HG03139 (cell line): Measurements from ENCODE around the gene PTPRN2.

Experiments used
- ATAC-seq: cut with Tn5 transposase; IDR thresholded peaks from one replicate; pipeline ENCODE4 v1.9.1; 2021; ENCODE audit not compliant: unreplicated experiment

PTPRN2 gene

DNA sequence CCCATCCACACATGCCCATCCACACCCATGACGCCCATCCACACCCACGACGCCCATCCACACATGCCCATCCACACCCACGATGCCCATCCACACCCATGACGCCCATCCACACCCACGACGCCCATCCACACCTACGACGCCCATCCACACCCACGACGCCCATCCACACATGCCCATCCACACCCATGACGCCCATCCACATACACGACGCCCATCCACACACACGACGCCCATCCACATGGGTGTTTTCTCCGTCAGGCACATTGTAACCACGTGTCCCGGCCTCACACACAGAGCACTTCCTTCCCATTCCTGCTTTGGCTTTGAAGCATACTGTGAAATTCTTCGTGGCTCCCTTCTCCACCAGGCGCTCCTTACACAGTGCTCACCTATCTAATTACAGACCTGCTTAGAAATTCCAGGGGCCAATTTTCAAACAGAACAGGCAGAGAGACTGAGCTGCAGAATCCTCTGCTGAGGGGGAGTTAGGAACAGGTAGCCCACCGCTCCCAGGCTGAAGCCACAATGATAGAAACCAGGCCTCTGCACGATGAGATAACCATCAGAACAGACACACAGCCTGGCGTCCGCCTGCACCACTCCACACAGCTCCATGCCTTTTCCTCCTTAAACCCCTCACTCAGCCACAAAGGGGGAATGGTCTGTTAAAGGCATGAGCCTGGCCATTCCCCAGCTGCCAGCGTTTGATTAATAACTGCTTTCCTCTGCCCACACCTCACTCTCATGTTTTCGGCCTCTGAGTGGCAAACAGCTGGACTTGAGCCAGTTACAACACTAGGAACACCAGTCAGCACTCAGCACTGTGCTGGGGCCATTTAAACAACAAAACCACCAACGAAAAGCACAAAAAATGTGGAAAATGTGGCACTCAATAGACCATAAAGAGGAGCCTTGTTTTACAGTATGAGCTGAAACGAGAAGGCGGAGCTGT is 501.6 kb downstream of the PTPRN2 start:
- ATAC-seq: no peak

DNA sequence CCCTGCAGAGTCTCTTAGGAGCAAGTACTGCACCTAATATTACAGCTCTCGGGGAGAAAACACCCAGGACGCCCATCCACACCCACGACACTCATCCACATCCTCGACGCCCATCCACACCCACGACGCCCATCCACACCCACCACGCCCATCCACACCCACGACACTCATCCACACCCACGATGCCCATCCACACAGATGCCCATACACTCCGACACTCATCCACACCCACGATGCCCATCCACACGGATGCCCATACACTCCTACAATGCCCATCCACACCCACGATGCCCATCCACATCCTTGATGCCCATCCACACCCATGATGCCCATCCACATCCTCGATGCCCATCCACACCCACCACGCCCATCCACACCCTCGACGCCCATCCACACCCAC is 503.1 kb downstream of the PTPRN2 start:
- no peak for ATAC-seq

DNA sequence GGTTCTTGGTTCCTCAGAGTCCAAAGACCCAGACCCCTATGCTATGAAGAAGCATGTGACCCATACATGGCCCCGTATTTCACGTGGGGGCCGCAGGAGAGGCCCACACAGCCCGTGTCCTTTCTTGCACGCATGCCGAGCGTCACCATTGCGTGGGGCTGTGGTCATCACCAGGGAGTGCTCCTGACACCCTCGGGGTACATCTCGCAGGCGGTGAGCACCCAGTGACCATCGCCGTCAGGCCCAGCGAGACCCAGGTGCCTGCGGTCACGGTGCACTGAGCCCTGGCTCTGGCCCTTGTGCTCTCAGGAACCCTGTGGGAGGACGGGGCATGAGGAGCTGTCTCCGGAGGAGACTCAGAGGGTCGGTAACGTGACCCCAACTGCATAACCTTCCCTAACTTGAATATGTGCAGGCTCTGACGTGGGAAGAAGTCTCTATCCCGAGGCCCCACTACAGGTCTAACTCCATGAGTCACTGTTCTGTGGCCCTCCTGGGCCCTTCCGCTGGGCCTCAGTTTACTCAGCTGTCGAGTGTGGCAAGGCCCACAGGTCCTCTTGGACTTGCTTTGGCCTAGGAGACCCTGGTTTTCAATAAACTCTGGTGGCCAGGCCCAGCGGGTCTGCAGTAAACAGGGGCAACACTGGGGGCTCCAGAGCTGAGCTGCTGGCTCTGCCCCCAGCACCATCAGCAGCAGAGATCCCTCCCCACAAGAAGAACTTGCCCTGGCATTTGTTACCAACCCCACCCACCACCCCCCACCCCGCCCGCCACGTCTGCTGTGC is 503.9 kb downstream of the PTPRN2 start:
- ATAC-seq: no peak

DNA sequence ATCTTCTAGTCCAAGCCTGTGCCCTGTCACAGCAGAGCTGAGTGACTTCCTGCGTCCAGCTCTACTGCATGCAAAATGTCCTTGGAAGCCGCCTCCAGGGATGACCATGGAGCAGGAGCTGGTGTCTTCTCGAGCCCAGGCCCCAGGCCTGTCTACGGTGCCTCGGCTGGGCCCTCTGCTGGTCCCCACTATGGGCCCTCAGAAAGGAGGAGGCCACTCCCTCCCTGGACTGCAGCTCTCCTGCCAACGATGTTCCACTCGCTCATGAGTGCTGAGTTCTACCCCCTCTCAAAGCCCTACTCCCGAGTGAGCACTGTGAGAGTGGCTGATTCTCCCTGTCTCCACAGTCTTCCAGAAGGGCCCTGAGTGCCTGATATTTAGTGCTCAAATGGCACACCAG is 504.9 kb downstream of the PTPRN2 start:
- ATAC-seq: no peak

DNA sequence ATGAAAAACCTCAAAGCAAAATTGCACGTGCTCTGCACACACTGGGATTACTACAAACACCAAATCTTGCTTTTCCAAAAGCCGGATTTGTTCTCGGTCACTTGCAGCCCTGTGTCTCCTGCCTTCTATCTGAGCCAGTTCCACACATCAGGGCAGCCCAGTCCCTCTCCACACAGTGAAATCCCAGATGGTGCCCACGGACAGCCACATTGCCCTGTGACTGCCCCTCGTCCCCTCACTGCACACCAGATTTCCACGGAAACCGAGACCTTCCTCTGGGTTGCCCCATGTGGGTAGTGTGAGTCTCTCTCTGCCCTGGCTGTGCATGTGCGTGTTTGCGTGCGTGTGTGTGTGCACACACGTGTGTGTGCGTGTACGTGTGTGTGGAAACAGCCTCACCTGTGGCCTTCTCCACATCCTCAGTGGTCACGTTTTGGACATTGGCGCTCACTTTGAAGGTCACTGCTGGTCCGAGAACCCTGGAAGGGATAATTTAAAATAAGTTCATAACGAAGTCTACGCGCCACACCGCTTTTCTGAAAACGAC is 506.7 kb downstream of the PTPRN2 start:
- ATAC-seq: no peak

DNA sequence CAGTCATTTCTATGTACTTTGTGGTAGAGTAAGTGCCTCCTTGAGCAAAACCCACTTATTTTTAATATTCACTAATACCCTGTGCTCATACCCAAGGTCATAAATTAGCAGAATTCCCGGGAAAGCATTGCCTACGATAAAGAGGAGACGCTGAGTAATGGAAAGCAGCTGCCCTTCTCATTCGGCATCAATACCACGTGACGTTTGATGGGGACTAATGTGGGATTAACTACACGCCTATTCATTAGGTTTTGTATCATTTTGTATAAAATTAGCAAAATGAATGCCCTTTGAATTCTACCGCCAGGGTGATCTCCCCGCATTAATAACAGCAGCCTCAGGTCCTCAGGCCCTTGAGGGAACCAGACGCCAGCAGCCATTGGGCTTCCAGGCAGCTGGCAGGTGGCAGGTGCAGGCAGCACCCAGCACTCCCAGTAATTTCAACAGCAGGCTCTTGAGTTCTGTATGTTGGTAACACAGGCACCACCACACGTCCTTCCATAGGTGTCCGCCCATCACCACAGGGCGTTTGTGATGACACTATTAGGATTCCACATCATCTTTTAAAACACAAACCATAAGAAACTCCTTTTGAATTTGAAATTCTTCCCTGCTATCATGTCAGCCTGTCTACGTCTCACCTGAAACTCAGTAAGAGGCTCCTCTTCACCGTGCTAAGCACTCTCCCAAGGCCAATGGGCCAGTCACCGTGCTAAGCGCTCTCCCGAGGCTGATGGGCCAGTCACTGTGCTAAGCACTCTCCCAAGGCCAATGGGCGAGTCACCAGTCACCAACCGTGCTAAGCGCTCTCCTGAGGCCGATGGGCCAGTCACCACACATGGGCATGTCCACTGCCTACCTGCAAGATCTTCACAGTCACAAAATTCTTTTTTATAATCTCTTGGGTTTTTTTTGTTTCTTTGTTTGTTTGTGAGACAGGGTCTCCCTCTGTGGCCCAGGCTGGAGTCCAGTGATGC is 509.4 kb downstream of the PTPRN2 start:
- ATAC-seq: no peak

DNA sequence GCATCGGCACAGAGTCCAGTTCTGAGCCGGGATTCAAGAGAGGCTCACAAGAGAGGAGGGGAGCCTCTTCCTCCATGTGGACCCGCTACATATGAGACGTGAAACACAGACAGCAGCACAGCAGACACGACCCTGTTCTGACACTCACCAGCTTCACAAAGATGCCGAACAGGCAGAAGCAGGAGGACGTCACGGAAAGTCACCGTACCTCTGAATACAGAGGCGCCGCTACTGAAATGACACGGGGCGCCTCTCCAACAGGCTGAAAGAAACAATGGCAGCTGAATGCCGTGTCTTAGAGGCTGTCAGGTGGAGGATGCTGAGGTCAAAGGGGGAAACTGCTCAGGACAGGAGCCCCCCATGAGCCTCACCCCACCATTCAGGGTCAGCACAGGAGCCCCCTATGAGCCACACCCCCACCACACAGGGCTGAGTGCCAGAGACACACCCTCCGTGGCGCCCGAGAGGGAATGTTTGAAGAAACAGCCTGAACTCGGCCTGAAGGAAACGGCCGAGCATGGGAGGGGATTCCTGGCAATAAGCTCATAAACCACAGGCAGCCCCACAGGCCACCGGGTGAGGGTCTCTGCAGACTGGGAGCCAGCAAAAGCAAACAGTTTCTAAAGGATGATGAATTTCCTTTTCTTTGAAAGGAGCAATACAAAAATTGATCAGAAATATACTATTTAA is 510.3 kb downstream of the PTPRN2 start:
- ATAC-seq: no peak

DNA sequence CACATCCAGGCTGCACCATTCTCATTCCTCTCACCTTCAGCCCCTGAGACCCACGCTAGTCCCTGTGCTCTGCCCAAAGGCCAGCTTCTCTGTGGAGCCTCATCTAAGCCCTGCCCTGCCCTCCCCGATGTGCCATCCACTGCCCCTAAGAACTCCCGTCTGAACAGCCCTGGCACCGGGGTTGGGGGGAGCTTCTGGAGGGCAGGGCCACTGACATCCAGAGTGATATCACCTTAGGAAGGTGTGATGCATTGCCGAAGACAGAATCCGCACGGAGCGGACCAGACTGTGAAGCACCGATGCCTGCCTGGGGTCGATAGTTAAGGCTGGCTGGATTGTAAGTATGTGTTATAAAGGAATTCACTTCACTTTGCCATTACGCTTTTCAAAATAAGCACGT is 511.0 kb downstream of the PTPRN2 start:
- no peak for ATAC-seq

DNA sequence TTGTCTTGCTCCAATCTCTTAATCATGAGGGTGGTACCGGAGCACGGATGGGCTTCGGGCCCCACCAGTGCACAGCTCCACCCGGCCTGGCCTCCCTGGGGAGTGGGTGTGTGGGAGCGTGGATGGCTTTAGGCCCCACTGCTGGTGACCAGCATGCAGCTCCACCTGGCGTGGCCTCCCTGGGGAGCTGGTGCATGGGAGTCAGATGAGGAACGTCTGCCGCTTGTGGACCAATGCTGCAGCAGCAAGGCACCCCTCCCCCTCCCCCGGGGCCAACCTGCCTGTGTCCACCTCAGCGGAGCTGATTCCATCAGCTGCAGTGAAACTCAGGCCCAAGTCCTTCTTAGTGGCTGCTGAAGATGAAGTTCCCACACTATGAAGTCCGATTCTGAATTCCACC is 511.4 kb downstream of the PTPRN2 start:
- ATAC-seq: no peak

DNA sequence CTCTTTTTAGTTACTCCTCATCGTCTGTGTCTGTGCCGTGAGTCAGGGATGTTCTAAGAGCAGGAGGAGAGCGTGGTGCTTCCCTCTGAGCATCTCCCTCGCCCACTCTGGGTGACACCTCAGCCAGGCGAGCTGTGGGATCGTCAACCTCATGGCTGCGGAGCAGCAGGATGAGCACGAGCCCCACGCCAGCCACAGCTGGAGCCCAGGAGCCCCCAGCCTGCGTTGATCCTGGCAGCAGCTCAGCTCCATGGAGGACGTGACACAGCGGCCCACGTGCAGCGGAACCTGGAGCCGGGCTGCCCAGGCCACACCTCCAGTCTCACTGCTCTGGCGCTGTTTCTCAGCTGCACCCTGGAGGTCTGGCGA is 512.0 kb downstream of the PTPRN2 start:
- ATAC-seq: no peak

DNA sequence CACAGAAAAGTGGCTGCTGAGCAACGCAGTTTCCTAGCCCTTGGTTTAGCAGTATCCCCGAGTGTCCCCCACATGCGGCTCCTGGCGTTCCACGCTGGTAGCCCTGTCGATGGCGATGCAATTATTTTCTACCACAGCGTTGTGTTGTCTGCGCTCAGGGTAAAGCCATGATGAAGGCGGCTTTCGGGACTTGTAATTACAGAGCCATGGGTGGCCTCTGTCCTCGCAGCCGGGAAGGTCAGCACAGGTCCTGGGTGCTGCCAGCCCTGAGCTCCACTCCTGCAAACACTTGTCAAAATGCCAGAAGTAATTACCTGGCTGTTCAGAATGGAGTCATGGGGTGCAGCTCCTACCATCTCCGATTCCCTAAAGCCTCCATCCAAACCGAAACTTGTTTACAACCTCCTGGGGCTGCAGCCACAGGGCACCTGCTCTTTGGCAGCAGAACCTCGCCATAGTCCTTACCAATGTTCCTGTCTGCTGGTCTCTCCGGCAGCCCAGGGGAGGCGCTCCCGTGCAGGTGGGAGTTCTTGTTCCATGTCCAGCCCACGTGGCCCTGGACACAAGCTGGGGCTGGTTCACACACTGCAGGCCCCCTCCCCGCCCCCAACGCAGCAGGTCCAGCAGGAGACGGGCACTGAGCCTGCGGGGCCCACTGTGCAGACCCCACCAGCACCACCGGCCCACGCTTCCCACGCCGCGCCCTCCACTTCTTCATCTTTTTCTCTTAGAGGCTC is 512.6 kb downstream of the PTPRN2 start:
- no peak for ATAC-seq

DNA sequence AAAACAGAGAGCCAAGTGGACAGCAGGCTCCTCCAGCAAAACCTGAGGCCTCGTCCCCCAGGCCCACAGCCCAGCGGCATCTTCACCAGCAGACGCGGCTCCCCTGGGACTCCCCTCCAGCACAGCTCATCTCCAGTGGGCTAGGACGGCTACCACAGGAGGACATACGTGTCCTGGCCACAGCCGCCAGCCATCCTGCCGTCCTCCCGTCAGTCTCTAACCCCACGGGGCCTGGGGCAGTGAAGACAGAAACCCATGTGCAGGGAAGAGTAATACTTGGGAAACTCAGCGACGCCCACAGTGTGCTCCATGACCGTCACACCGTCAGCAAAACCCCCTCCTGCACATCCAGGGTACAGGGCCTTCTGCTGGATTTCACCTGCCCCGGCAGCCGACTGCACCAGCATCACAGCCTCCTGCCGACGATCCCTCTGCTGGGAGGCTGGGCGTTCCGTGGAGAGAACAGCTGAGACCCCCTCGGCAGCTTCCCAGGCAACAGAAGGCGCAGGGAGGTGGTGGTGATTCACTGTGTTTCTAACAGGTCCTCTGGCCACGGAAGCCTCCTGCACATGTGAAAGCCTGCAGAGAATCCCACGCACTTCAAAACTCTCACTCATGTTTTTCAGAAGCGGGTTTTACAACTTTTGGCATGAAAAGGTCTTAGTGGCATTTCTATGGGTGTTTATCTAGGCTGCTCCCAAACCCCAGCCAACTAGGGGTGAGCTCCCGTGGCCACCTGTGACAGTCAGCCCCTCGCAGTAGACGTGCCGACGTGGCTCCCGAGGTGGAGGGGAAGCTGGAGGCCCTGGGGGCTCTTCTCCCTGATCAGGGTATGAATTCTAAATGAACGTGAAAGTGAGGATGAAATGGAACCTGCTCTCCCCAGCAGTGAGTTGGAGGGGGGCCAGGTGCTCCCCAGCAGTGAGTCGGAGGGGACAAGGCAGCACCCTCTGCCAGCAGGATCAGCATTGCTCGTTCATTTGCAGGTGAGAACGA is 513.5 kb downstream of the PTPRN2 start:
- ATAC-seq: no peak

DNA sequence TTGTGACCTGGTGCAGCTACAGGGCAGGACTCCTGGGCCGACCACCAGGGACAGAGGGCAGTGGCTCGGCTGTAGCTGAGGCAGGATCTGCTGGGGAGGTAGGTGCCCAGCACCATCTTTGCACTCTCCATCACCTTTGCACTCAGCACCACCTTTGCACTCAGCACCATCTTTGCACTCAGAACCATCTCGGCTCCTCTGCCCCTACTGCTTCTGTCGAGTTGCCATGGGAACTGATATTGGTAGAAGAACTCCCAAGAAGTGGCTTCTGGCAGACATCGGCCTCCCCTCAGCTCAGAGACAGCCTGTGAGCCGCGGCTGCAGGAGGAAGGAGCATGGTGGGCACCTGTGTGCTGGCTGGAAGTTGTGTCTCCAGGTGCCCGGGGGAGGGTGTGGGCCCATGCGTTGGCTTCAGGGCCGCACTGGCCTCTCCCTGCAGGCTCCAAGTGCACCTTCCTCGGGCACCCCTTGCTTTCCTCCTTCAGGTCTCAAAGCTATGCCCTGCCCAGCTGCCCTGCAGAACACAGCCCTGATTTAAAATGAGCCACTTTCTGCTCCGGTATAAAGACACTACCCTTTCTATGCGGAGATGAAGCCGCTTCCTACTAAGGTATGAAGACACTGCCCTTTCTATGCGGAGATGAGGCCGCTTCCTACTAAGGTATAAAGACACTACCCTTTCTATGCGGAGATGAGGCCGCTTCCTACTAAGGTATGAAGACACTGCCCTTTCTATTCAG is 514.5 kb downstream of the PTPRN2 start:
- ATAC-seq: no peak

DNA sequence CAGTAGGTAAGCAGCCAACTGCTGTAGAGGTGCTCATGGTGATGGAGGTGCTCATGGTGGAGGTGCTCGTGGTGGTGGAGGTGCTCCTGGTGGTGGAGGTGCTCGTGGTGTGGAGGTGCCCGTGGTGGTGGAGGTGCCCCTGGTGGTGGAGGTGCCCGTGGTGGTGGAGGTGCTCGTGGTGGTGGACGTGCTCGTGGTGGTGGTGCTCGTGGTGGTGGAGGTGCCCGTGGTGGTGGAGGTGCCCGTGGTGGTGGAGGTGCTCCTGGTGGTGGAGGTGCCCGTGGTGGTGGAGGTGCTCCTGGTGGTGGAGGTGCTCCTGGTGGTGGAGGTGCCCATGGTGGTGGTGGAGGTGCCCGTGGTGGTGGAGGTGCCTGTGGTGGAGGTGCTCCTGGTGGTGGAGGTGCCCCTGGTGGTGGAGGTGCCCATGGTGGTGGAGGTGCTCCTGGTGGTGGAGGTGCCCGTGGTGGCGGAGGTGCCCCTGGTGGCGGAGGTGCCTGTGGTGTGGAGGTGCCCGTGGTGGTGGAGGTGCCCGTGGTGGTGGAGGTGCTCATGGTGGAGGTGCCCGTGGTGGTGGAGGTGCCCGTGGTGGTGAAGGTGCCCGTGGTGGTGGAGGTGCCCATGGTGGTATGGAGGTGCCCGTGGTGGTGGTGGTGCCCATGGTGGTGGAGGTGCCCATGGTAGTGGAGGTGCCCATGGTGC is 517.3 kb downstream of the PTPRN2 start:
- ATAC-seq: no peak

DNA sequence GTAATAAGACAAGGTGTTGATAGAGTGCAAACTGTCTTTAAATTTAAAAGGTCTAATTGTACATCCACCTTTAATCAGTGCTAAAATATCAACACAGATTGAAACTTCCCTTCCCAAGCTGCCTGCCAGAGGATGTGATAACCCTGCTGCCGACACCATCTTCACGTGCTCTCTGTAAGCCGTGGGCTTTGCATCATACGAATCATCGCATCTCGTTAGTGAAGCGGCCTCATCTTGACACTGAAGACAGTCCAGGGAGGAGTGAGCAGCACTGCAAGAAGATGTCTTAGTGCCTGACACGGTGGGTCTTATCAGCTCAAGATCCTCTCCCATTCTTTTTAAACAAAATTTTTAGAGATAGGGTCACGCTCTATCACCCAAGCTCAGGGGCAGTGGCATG is 518.8 kb downstream of the PTPRN2 start:
- no peak for ATAC-seq

DNA sequence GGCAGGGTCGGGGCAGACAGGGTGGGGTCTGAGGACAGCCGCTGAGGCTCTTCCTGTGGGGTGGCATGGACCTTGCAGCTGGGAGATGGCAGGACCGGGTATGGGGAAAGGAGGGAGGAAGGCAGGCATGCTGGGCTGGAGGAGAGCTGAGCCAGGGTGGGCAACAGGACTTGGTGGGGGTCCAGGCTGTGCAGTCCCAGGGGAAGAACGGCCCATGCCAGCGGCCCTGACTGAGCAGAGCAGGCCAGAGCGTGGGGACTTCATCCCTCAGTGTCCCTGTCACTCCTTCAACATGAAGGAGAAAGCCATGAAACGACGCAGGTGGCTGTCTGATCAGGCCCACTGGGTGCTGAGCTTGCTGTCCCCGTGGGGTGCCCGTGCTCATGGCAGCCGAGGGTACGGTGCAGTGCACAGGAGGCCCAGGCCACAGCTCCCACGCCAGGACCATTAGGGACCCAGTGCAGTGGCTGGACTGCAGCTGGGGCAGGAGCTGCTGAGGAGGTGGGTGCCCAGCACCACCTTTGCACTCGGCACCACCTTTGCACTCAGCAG is 519.6 kb downstream of the PTPRN2 start:
- ATAC-seq: no peak
